ENCODE results near the gene AP5M1.
"Not testable (repeated sequence)": the region's sequence is repeated elsewhere in the genome, so short reads cannot be mapped to it uniquely, and the experiment has no call there.

Gene AP5M1, protein sequence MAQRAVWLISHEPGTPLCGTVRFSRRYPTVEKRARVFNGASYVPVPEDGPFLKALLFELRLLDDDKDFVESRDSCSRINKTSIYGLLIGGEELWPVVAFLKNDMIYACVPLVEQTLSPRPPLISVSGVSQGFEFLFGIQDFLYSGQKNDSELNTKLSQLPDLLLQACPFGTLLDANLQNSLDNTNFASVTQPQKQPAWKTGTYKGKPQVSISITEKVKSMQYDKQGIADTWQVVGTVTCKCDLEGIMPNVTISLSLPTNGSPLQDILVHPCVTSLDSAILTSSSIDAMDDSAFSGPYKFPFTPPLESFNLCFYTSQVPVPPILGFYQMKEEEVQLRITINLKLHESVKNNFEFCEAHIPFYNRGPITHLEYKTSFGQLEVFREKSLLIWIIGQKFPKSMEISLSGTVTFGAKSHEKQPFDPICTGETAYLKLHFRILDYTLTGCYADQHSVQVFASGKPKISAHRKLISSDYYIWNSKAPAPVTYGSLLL

DNA sequence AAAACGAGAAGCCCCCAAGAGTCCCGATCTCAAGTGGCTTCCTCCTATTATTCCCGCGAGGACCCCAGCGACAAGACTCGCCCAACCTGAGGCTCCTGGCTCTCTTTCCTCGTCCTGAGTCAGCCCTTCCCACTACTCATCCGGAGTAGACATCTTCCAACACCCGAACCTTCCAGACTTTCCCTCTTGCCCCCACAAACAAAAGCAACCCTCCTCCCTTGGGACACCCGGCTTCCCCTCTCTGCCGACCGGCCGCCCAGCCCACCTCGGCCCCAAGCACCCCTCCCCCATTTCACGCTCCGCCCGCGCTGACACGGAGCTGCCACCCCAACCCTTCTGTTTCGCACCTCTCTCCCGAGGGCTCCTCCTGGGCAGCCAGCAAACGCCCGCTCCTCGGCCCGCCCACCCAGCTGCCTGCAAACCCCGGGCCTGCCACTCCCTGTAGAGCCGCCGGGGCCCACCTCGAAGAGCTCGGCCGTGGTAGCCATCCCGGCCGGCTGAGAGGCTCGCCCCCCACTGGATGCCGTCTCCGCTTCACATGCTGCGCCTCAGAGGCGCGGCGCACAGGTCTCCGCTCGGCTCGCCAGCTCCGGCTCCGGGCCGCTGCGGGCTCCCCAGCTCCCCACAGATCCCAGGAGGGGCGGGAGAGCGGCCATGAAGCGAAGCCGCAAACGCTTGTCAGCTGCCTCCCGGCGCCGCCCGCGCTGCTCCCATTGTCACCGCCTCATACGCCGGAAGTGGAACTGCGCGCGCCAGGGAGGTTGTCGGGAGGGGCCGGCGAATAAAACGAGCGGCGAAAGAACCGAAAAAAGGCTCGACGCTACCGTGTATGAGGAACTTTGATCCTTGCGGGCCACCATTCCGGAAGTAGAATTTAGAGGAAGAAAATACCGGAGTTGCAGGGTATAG is at the start of gene AP5M1, which contains the start of gene EXOC5:
Gene AP5M1, plus strand, starts transcription at position 811 of the 909 bp plus-strand sequence. CDS start 344 bp downstream, outside the sequence.
Gene EXOC5, minus strand, starts transcription at position 745 of the 909 bp plus-strand sequence. Its CDS starts 257 bp downstream, at position 488.
- DNase-seq, result peak; percentile 82

DNA sequence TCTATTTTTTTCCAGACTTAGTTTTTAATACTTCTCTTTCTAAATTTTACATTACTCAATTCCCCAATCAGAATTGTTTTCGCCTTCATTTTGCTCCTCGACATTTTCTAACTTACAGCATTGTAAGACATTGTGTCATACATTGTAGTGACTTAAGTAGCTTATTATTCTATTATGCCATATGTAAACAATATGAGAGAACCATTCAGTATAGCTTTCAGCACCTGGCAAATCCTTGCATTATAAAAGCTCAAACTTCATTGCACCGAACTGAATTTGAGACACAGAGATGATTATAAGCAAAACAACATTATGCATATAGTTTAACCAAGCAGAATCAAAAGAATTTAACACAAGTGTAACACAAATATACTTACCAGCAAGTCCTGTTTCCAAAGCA is 46.8 kb upstream of the AP5M1 start:
- DNase-seq, result no peak

DNA sequence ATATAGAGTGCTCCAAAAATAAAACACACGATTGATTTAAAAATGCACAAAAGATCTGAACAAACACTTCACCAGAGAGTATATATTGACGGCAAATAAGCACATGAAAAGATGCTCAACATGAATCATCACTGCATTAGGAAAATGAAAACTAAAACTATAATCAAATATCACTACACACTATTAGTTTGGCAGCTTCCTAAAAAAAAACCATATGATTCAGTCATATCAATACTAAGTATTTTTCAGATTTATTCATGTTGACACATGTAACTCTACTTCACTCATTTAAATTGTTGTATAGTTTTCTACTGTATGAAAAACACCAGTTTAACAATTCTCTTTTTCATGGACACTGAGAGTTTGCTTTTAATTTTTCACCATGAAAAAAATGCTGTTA is 41.7 kb upstream of the AP5M1 start:
- DNase-seq, result no peak

DNA sequence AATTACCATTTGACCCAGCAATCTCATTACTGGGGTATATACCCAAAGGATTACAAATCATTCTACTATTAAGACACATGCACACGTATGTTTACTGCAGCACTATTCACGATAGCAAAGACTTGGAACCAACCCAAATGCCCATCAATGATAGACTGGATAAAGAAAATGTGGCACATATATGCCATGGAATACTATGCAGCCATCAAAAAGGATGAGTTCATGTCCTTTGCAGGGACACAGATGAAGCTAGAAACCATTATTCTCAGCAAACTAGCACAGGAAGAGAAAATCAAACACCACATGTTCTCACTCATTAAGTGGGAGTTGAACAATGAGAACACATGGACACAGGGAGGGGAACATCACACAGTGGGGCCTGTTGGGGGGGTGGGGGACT is 40.5 kb upstream of the AP5M1 start:
- not testable (repeated sequence) for DNase-seq

DNA sequence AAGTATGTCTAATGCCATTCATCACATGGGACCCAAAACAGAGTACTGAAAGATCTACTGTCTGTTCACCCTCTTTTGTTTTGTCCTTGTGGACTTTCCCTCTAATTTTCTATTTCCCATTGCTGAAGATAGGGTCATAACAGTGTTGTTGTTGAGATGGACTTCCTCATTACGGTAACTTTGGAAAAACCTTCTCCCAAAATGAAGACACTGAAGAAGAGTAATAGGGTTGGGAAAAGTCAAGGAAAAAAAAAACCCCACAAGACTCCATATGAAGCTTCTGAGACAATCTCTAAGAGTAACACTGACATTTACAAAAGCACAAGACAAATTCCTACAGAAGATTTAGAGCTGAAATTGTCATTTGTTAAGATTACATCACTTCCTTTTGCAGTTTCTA is 36.8 kb upstream of the AP5M1 start:
- no peak for DNase-seq

DNA sequence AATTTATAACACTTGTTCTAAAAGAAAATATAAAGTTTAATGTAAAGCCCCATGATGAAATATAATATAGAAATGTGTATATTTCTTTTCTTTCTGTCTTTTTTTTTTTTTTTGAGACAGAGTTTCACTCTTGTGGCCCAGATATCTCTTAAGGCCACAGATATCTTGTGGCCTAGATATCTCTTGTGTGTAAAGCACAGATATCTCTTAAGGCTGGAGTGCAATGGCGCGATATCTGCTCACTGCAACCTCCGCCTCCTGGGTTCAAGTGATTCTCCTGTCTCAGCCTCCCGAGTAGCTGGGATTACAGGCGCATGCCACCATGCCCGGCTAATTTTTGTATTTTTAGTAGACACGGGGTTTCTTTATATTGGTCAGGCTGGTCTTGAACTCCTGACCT is 28.7 kb upstream of the AP5M1 start:
- DNase-seq, result not testable (repeated sequence)

DNA sequence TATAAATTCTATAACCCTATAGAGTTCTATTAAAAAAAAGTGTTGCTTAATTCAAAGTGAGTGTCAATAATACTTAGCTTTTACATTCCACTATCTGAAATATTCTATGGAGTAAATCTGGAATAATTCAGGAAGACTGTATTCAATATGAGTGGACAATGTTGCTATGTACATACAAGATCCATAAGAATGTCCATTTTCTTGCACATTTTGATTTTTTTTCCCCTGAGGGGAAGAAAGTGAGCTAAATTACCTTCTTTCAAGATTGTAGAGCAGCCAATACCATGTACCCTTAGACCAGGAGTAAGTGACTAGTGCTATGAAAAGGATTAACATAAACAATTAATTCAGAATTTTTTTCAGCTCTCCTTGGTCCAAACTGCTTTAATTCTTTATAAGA is 25.5 kb upstream of the AP5M1 start:
- no peak for DNase-seq

DNA sequence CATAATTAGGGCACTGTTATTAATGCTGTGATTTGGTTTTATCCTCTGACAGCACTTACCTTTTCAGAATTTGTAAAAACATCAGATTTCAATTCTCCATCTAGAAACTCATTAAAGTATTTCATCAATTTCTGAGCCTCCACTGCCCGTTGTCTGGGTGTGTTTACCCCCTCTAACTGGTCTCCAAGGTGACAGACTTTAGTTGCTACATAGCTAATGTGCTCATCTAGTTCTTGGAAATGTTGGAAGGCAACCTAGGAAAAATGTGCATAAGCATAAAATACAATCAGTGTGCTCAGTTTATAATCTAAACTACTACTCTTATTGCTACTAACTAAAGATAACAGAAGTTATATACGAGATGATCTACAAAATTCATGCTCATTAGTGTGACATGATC is 24.7 kb upstream of the AP5M1 start:
- DNase-seq, result no peak

DNA sequence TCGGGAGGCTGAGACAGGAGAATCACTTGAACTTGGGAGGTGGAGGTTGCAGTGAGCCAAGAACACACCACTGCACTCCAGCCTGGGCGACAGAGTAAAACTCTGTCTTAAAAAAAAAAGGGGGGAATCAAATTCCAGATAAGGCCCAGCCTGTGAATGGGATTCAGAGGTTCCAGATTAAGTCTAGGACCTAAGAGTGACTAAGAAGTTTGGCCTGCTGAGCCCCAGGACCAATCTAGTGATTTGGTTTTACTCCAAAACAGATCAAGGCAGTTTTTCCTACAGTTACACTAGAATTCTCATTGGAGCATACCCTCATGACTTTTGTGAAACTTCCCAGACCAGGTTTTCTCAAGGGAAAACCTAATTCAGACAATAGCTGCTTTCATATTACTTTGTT is 22.8 kb upstream of the AP5M1 start:
- no peak for DNase-seq

DNA sequence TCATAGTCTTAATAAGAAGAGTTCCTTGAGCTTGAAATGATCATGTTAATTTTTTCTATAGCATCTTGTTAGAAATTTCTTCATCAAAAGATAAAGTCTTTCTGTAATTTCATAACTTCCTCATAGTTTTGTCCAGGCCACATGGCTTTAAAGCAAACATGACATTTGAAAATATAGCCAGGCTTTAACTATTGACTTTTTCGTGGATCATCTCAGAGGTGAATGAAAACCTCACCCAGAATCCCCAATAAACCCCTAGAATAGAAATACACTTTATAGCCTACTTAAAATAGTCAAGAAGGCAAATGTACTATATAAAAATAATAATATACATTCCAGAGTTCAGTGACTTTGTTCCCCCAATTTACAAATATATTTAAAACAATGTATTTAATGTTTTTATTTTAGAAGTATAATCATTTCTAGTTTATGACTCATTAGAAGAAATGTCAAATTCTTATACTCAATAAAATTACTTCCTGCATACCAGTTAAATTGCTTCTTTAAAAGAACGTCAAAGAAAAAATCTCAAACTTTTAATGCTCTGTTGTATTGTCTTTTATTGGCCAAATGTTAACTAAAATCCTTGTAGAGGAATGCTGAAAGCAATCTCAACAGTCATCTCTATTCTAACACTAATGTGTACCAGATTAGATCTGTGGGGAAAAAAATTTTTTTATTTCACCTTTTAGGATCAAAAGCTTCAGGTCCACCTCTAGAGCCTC is 21.7 kb upstream of the AP5M1 start:
- DNase-seq, result no peak

DNA sequence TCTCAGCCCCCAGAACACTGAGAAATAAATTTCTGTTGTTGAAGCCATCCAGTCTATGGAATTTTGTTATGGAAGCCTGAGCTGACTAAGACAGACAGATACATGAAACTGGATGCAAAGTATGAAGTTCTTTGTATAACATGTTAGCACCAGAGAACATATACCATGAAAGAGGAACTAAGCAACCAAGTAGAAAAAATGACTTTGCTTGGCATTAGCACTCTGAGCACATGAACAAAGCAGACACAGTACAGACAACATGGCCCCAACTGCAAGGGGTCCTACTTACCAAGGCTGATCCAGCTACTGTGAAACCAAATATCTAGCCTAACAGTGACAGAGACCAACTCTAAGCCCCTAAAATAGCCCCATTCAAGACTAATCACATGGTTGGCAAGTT is 13.9 kb upstream of the AP5M1 start:
- DNase-seq, result no peak

DNA sequence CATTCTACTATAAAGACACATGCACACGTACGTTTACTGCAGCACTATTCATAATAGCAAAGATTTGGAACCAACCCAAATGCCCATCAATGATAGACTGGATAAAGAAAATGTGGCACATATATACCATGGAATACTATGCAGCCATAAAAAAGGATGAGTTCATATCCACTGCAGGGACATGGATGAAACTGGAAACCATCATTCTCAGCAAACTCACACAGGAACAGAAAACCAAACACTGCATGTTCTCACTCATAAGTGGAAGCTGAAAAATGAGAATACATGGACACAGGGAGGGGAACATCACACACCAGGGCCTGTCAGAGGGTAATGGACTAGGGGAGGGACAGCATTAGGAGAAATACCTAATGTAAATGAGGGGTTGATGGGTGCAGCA is 10.6 kb upstream of the AP5M1 start:
- not testable (repeated sequence) for DNase-seq

DNA sequence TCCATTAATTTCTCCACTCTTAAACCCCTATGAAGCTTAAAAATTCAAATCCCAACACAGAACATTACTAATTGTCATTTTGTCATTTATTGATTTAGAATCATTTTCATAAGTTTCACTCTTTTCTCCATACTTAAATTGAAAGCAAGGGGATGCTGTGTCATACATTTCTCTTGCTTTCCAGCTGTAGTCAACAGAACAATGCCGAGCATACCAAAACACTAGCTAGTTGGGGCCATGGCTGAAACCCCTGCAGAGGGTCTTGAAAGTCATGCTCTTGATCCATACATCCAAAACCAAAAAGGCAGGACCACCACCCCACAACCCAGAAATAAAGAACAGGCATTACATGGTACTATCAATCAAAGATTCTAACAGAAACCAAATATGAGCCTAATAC is 9.1 kb upstream of the AP5M1 start:
- no peak for DNase-seq

DNA sequence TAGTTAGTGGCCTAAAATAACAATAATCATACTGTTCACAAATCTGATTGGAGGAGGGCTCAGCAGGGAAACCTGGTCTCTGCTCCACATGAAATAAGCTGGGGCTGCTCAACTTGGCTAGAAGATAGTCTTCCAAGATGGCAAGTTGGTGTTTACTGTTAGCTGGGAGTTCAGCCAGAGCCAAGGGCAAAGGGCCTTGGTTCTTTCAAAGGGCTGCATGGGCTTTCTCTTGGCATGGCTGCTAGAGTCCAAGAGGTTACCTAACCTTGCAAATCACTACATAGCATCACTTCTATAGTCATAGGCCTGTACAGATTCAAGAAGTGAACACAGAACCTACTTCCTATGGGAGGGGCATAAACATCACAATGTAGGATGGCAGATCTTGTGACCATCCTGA is 7.2 kb upstream of the AP5M1 start:
- no peak for DNase-seq

DNA sequence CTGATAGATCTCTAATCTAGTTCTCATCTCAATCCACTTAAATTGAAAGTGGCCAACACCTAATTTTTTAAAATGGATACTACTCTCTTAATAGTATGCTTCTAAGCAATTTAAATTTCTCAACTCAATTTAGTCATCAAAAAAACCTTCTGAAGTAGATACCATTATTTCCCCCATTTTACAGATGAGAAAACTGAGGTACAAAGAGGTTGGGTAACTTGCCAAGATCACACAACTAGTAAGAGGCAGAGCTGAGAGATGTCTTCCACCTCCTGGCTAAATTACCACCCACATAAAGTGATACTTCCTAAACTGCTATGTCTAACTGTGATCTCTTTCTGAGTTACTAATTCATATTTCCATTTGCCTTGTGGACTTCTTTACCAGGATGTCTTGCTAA is 6.7 kb upstream of the AP5M1 start:
- no peak for DNase-seq

DNA sequence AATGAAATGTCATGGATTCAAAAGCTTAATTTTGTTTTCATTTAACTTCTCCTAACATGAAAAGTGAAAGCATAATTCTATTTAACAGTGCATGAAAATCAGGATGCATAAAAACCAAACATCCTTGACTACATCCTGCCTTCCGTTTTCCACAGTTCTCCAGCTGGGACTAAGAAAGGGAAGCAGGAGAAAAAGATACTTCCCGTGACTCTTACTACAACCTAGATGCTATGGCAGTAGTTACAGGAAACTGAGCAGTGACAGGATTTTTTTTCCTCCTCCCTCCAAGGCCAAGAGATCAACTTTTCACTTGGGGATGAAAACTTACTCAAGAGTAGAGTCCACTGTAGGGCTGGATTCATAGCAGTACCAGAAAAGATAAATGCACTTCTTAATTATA is 2.7 kb upstream of the AP5M1 start:
- DNase-seq, result no peak

DNA sequence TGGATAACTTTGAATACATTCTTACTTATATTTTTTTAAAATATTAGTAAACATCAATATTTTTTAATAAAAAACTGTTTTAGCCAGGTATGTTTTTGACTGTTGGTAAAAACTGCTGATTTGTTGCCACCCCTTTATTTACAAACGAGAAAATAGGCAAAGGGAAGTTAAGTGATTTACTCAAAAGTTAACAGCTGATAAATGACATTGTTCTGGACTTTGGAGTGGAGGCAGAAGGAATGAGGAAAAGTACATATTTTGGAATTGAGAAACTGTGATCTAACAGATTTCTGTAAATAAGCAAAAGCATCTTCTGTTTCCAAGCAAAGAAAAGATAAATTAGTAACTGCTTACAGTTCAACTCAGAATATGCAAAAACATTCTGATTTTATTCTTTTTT is 4.5 kb downstream of the AP5M1 start:
- no peak for DNase-seq

DNA sequence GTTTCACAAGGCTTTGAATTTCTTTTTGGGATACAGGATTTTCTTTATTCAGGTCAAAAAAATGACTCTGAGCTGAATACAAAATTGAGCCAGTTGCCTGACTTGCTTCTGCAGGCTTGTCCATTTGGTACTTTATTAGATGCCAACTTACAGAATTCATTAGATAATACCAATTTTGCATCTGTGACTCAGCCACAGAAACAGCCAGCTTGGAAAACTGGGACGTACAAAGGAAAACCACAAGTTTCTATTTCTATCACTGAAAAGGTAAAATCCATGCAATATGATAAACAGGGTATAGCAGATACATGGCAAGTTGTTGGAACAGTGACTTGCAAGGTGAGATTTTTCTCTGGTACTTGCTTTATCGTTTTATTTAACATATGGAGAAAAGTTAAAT is 5.8 kb downstream of the AP5M1 start:
- DNase-seq, result no peak

DNA sequence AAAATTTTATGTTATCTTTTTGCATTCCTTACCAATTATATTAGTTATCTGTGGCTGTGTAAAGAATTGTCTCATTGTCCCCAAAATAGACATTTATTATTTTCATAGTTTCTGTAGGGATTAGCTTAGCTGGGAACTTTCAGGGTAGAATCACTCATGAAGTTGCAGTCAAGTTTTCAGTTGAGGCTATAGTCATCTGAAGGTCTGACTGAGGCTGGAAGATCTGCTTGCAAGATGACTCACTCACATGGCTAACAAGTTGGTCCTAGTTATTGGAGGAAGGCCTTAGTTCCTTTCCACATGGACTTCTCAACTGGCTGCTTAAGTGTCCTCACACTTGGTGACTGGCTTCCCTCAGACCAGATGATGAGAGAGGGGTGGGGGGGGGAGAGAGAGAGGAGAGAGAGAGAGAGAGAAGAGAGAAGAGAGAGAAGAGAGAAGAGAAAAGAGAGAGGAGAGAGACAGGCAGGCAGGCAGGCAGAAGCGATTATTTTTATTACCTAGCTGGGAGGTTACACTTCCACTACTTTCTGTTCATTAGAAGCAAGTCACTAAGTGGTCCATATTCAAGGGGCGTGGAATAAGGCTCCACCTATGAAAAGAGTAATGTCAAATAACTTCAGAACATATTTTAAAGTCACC is 6.4 kb downstream of the AP5M1 start:
- no peak for DNase-seq

DNA sequence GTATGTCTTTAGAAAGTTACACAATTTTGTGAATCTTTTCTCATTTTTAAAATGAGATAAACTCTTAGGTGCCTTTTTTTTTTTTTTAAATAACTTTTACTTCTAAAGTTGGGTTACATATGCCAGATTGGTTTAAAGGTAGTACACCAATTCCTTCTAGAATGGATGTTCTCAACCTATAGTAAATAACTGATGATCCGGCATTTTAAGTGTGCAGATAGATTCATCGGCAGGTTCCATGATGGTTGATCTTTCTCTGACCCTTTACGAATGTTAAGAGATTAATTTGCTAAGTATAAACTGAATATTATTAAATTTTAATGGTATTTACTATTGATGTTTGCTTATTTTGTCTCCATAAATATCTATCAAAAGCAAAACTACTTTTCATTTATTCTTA is 8.3 kb downstream of the AP5M1 start:
- no peak for DNase-seq

DNA sequence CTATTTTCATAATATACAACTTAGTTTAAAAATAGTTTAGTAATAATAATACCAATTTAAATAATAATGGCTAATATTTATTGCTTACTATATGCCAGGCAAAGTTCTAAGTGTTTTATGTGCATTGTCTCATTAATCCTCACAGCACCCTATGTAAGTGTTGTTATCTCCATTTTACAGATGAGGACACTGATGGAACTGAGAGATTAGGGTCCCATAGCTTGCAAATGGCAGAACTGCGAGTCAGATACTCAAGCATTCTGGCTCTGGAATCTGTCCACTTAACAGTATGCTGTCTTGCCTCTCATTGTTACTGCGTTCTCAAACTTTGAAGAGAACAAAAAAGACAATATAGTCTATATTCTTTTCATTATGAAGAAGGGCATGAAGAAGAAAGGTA is 19.0 kb downstream of the AP5M1 start:
- DNase-seq, result no peak

DNA sequence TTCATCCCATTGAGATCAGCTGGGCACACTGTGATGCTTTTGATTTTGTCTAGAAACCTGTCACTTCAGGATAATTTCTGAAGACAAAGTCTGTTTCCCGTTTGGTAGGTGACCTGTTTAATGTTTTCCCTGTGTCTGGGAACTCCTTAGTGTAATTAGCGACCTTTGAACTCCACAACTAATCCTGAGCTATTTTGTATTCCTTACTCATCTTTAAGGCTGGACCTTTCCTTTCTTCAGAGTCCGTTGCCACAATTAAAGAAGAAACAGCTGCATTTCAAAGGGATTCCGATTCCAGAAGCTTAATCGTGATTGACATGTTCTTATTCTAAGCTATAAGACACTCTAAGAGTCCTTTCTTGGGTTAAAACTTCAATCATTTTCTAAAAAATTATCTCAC is 22.0 kb downstream of the AP5M1 start:
- DNase-seq, result no peak
